ENCODE data around the gene LRMDA.

GRCh38 chr10:75400771-75401568 is 30.5 kb upstream of the LRMDA start:
- TF ChIP-seq CTCF (IDR thresholded peaks at IDR 0.05) = no peak
- TF ChIP-seq POLR2A (IDR thresholded peaks at IDR 0.05) = no peak

Measured in body of pancreas (tissue), 4 donors.